B cell (primary cell): ENCODE data around the gene CALR3. TPM values are rescaled to one million over a fixed set of nuclear protein-coding genes. Genes with fewer than 3 reads are reported as not detected.

Experiments used
- ATAC-seq: fragments of 200-7000 bp; cut with Tn5 transposase; one replicate; pipeline ENCODE4 v1.10.0; 2021; ENCODE audit warnings: low read depth, mild to moderate bottlenecking, moderate number of reproducible peaks, moderate library complexity
- CTCF ChIA-PET: fragments of 350-600 bp; sonication (Branson Sonifier 250); formaldehyde crosslinking; loops from one replicate; lab custom pipeline; 2021; ENCODE audit warnings: antibody characterized with exemption, inconsistent platforms; lab: Charles Lee
- POLR2A ChIA-PET: fragments of 350-600 bp; sonication (Branson Sonifier 250); formaldehyde crosslinking; loops from one replicate; lab custom pipeline; 2021; ENCODE audit warnings: antibody characterized with exemption; lab: Charles Lee
- DNase-seq: peaks from one replicate; pipeline ENCODE4 v3.0.0; 2013
- H2AFZ ChIP-seq: 2 replicates; pipeline ENCODE4 v1.6.1; 2012; ENCODE audit warnings: mild to moderate bottlenecking, low read depth, low read length; ENCODE audit not compliant: insufficient read depth, poor library complexity, severe bottlenecking
- H3K27ac ChIP-seq, 2 donors: 1 replicate in 1 of 2; 2 replicates in 1 of 2; pipeline ENCODE4 v1.5.1; 2012 to 2013; ENCODE audit warnings: low read length in 2 of 2, mild to moderate bottlenecking in 2 of 2, moderate library complexity in 1 of 2
- H3K27me3 ChIP-seq, 4 experiments: fragments of 200-600 bp in 1 of 4; sonication (generic) in 1 of 4; replicated peaks in 1 of 4; 1 replicate in 2 of 4; 2 replicates in 2 of 4; pipeline versions ENCODE4 v1.6.1 to v1.7.0; 2013 to 2016; ENCODE audit warnings: low read length in 3 of 4, mild to moderate bottlenecking in 2 of 4, mixed read lengths in 1 of 4, moderate library complexity in 1 of 4; ENCODE audit not compliant: insufficient read depth in 4 of 4, control insufficient read depth in 3 of 4; ENCODE audit errors: control extremely low read depth in 1 of 4
- H3K36me3 ChIP-seq, 2 experiments: replicated peaks in 1 of 2; 1 replicate in 1 of 2; 2 replicates in 1 of 2; pipeline versions ENCODE4 v1.6.1 to v1.7.1; 2013; ENCODE audit warnings: low read length in 1 of 2; ENCODE audit not compliant: insufficient read depth in 2 of 2, control insufficient read depth in 1 of 2; ENCODE audit errors: control extremely low read depth in 1 of 2, extremely low read depth in 1 of 2
- H3K4me1 ChIP-seq, 2 donors: fragments of 200-600 bp in 1 of 2; sonication (generic) in 1 of 2; 1 replicate in 1 of 2; 2 replicates in 1 of 2; pipeline versions ENCODE4 v1.5.1 to v1.6.1; 2013 to 2017; ENCODE audit warnings: low read length in 2 of 2; ENCODE audit not compliant: control insufficient read depth in 2 of 2, insufficient read depth in 2 of 2
- H3K4me2 ChIP-seq: replicated peaks from 2 replicates; pipeline ENCODE3; 2012; ENCODE audit warnings: mild to moderate bottlenecking, low read depth, low read length; ENCODE audit not compliant: poor library complexity, severe bottlenecking
- H3K4me3 ChIP-seq, 5 experiments: fragments of 200-600 bp in 1 of 5; sonication (generic) in 1 of 5; 1 replicate in 3 of 5; 2 replicates in 2 of 5; pipeline versions ENCODE4 v1.5.1 to v1.7.0; 2011 to 2016; ENCODE audit warnings: low read length in 4 of 5, mild to moderate bottlenecking in 4 of 5, low read depth in 2 of 5, control low read depth in 1 of 5, moderate library complexity in 1 of 5; ENCODE audit not compliant: insufficient read depth in 1 of 5; ENCODE audit errors: control extremely low read depth in 1 of 5, extremely low read depth in 1 of 5
- H3K79me2 ChIP-seq: fragments of 200-600 bp; sonication (generic); one replicate; pipeline ENCODE4 v1.6.0; 2016; ENCODE audit warnings: low read length; ENCODE audit not compliant: control insufficient read depth, insufficient read depth
- H3K9ac ChIP-seq: fragments of 200-600 bp; sonication (generic); 2 replicates; pipeline ENCODE4 v1.6.1; 2017; ENCODE audit warnings: mild to moderate bottlenecking, low read length, moderate library complexity
- H3K9me3 ChIP-seq, 3 donors: one replicate each; pipeline versions ENCODE4 v1.6.1 to v1.7.1; 2013; ENCODE audit warnings: low read length in 2 of 3; ENCODE audit not compliant: control insufficient read depth in 2 of 3, insufficient read depth in 1 of 3; ENCODE audit errors: control extremely low read depth in 1 of 3
- H4K20me1 ChIP-seq: 2 replicates; pipeline ENCODE4 v1.6.0; 2012; ENCODE audit warnings: mild to moderate bottlenecking, low read length; ENCODE audit not compliant: insufficient read depth, control insufficient read depth, poor library complexity, severe bottlenecking
- H3K27ac Mint-ChIP-seq: one replicate; pipeline ENCODE4 v1.8.0; 2021; ENCODE audit warnings: mixed read lengths
- H3K27me3 Mint-ChIP-seq: one replicate; pipeline ENCODE4 v1.8.0; 2021; ENCODE audit warnings: mixed read lengths
- H3K4me1 Mint-ChIP-seq: one replicate; pipeline ENCODE4 v1.8.0; 2021; ENCODE audit warnings: mixed read lengths
- H3K4me3 Mint-ChIP-seq: one replicate; pipeline ENCODE4 v1.8.0; 2021; ENCODE audit warnings: mixed read lengths
- H3K9me3 Mint-ChIP-seq: one replicate; pipeline ENCODE4 v1.8.0; 2022; ENCODE audit warnings: mixed read lengths; ENCODE audit not compliant: insufficient read depth
- CTCF ChIP-seq: fragments of 200-600 bp; IDR thresholded peaks from one replicate; pipeline ENCODE4 v1.8.0; 2022; ENCODE audit warnings: antibody characterized with exemption, mild to moderate bottlenecking
- EZH2 ChIP-seq: IDR thresholded peaks from 2 replicates; pipeline ENCODE4 v1.6.1; 2012; ENCODE audit warnings: borderline replicate concordance, low read depth, mild to moderate bottlenecking, moderate library complexity, low read length; ENCODE audit not compliant: insufficient read depth, poor library complexity, severe bottlenecking
- WGBS: methylation state at CpG from one replicate; pipeline ENCODE4 v1.1.5; 2013; ENCODE audit warnings: missing lambda C conversion rate; ENCODE audit not compliant: insufficient coverage; 5-methylcytosine and 5-hydroxymethylcytosine counted together
- intact Hi-C: fragments of 100-400 bp; cut with micrococcal nuclease; formaldehyde crosslinking; loops from one replicate; pipeline ENCODE4 v1.10.0; 2022
- polyA plus RNA-seq: library from polyadenylated mRNA; depleted of rRNA; stranded (reverse); fragments of >200 nt; gene quantifications from 2 replicates; pipeline ENCODE4 v1.2.3, GENCODE V29; 2012
- total RNA-seq, 2 donors: library from RNA; stranded (reverse); fragments of 120-200 nt in 1 of 2; gene quantifications; 1 replicate in 1 of 2; 2 replicates in 1 of 2; pipeline versions ENCODE4 v1.2.3 to v1.2.4, GENCODE V29; 2013 to 2022

Gene CALR3
- total and polyA plus RNA-seq, 2 donors (not counting 1 experiment from before 2014, with no cell fraction given): 0.44 TPM; not detected in 1

GRCh38 chr19:16441661-16442162 lies 54.3 kb downstream of the CALR3 start:
- peaks cover 57 to 80% of the 10 kb centered on the region in 2 donors for H3K4me1 ChIP-seq
- H3K4me2 ChIP-seq: peak overlapping the region; percentile 23
- H3K4me3 ChIP-seq: no peak overlapping the region
- peaks cover 3 to 35% of the 10 kb centered on the region in 2 experiments for H3K36me3 ChIP-seq
- no peak overlapping the region for H3K27ac ChIP-seq
- peak overlapping the region; percentile 16 for H3K4me3 Mint-ChIP-seq
- H2AFZ ChIP-seq: no peak overlapping the region
- CTCF ChIA-PET: interaction anchor here (0.6 to 1.7 kb wide), 18 partner anchors 9 to 298 kb away, joined by 3 to 6 read pairs (median 3); partner anchors contain the start of genes C19orf44, CALR3 and HSH2D
- no peaks in the 10 kb centered on the region for H4K20me1 ChIP-seq
- POLR2A ChIA-PET: interaction anchor here (0.7 to 1.3 kb wide), 5 partner anchors 8 to 337 kb away, joined by 3 to 10 read pairs (median 7); no protein-coding TSS in a partner anchor
- peaks cover 58% of the 10 kb centered on the region for H3K79me2 ChIP-seq
- 87% methylated on average over 13 of the region's 14 CpGs for WGBS
- H3K27me3 ChIP-seq: no peaks in the 10 kb centered on the region
- TF ChIP-seq CTCF: peak; percentile 42
- TF ChIP-seq EZH2: no peak
- no peaks in the 10 kb centered on the region for H3K9me3 Mint-ChIP-seq
- H3K4me1 Mint-ChIP-seq: peaks cover 77% of the 10 kb centered on the region
- H3K27ac Mint-ChIP-seq: peak overlapping the region; percentile 97
- H3K9me3 ChIP-seq: peaks cover 0 to 21% (median 2%) of the 10 kb centered on the region in 3 donors
- intact Hi-C loops: no loop called here
- ATAC-seq (no peak), DNase-seq (no peak)
- H3K27me3 Mint-ChIP-seq: no peaks in the 10 kb centered on the region
- H3K9ac ChIP-seq: no peak overlapping the region

GRCh38 chr19:16436780-16437332 lies 59.1 kb downstream of the CALR3 start:
- ATAC-seq: no peak
- TF ChIP-seq EZH2: no peak
- TF ChIP-seq CTCF: no peak
- Mint-ChIP-seq H3K9me3 (no peaks in the 10 kb centered on the region), H3K4me1 (peaks cover 44% of the 10 kb centered on the region), H3K27ac (peak overlapping the region; percentile 79), H3K27me3 (no peaks in the 10 kb centered on the region), H3K4me3 (no peak overlapping the region)
- H3K4me1 ChIP-seq: peaks cover 26 to 45% of the 10 kb centered on the region in 2 donors
- H3K27me3 ChIP-seq: no peaks in the 10 kb centered on the region
- H3K4me3 ChIP-seq: no peak overlapping the region
- WGBS: no CpG with 5 or more reads among the region's 6 CpGs
- peaks cover 23% of the 10 kb centered on the region for H3K79me2 ChIP-seq
- no peaks in the 10 kb centered on the region for H4K20me1 ChIP-seq
- POLR2A ChIA-PET: interaction anchor here (0.5 to 0.6 kb wide), 2 partner anchors 11 to 1533 kb away, joined by 3 to 4 read pairs; no protein-coding TSS in a partner anchor
- peak overlapping the region; percentile 21 for H3K9ac ChIP-seq
- peaks cover 13 to 53% of the 10 kb centered on the region in 2 experiments for H3K36me3 ChIP-seq
- no peak overlapping the region for H3K27ac ChIP-seq
- no peak for DNase-seq
- no peak overlapping the region for H2AFZ ChIP-seq
- CTCF ChIA-PET: interaction anchor here (0.6 kb wide), 1 partner anchor 1003 kb away, joined by 8 read pairs; no protein-coding TSS in a partner anchor
- intact Hi-C loops: no loop called here
- H3K9me3 ChIP-seq: no peaks in the 10 kb centered on the region
- no peak overlapping the region for H3K4me2 ChIP-seq
